ENCODE measurements around the gene WNK2.

WNK2 gene

GRCh38 chr9:93268551-93269314 is 84.8 kb downstream of the WNK2 start:
- DNase-seq: peak; percentile 43

- DNase-seq: no peak
These were observed 87.0 kb downstream of the WNK2 start for GRCh38 chr9:93270976-93271375.

- peak; percentile 3 for DNase-seq
These were observed 93.0 kb downstream of the WNK2 start for GRCh38 chr9:93276973-93277372.

GRCh38 chr9:93278144-93278543 is 94.2 kb downstream of the WNK2 start:
- no peak for DNase-seq

GRCh38 chr9:93280661-93281259 is 96.8 kb downstream of the WNK2 start:
- no peak for DNase-seq

- no peak for DNase-seq
These were observed 102.6 kb downstream of the WNK2 start for GRCh38 chr9:93286252-93287188.

- no peak for DNase-seq
These were observed 103.2 kb downstream of the WNK2 start for GRCh38 chr9:93287189-93287552.

- DNase-seq: no peak
These were observed 103.7 kb downstream of the WNK2 start for GRCh38 chr9:93287593-93287992.

GRCh38 chr9:93288341-93288740 is 104.4 kb downstream of the WNK2 start:
- DNase-seq: no peak

- no peak for DNase-seq
These were observed 105.2 kb downstream of the WNK2 start for GRCh38 chr9:93288891-93289883.

- DNase-seq: no peak
These were observed 106.8 kb downstream of the WNK2 start for GRCh38 chr9:93290495-93291434.

- no peak for DNase-seq
These were observed 107.8 kb downstream of the WNK2 start for GRCh38 chr9:93291536-93292287.

- no peak for DNase-seq
These were observed 108.3 kb downstream of the WNK2 start for GRCh38 chr9:93292288-93292615.

GRCh38 chr9:93292664-93293328 is 108.9 kb downstream of the WNK2 start:
- DNase-seq: no peak

GRCh38 chr9:93294011-93294410 is 110.1 kb downstream of the WNK2 start:
- DNase-seq: no peak

- no peak for DNase-seq
These were observed 111.1 kb downstream of the WNK2 start for GRCh38 chr9:93295031-93295430.

- no peak for DNase-seq
These were observed 111.6 kb downstream of the WNK2 start for GRCh38 chr9:93295456-93296076.

- DNase-seq: no peak
These were observed 113.0 kb downstream of the WNK2 start for GRCh38 chr9:93296889-93297480.

Data from CD4-positive, alpha-beta T cell treated with Interleukin-17A for 1 hour (primary cell).